Astrocyte of the spinal cord (primary cell): Measurements from ENCODE around the gene DPH7.

Source experiments
- DNase-seq: peaks from one replicate; pipeline ENCODE4 v3.0.0; 2011; ENCODE audit warnings: low read depth, low spot score
- H3K4me3 ChIP-seq: 2 replicates; pipeline ENCODE4 v1.5.1; 2011; ENCODE audit warnings: low read depth, mild to moderate bottlenecking, low read length, moderate library complexity
- CTCF ChIP-seq: IDR thresholded peaks from 2 replicates; pipeline ENCODE4 v1.5.1; 2012; ENCODE audit warnings: low read depth, mild to moderate bottlenecking, low read length, inconsistent platforms
- in situ Hi-C: cut with HindIII; loops from 2 replicates; pipeline ENCODE4 v1.10.0; 2017; ENCODE audit warnings: low sequenced_read_pairs

DPH7 gene

GRCh38 chr9:137580954-137581322 is 2.2 kb upstream of the DPH7 start:
- no peak for DNase-seq
- in situ Hi-C loops, result no loop called here
- H3K4me3 ChIP-seq, result no peak overlapping the region
- TF ChIP-seq CTCF, result no peak

GRCh38 chr9:137580209-137580953 is 1.7 kb upstream of the DPH7 start:
- no peak for DNase-seq
- H3K4me3 ChIP-seq, result no peak overlapping the region
- no peak for TF ChIP-seq CTCF
- in situ Hi-C loops, result no loop called here

- no peak for TF ChIP-seq CTCF
- in situ Hi-C loops, result no loop called here
- H3K4me3 ChIP-seq, result peak overlapping the region; percentile 42
- no peak for DNase-seq
Measured at GRCh38 chr9:137579259-137579604, 507 bp upstream of the DPH7 start.

- DNase-seq, result no peak
- H3K4me3 ChIP-seq, result no peak overlapping the region
- no peak for TF ChIP-seq CTCF
- in situ Hi-C loops, result no loop called here
Measured at GRCh38 chr9:137575716-137576411, 2.9 kb downstream of the DPH7 start.

GRCh38 chr9:137575364-137575715 is 3.4 kb downstream of the DPH7 start:
- H3K4me3 ChIP-seq, result no peak overlapping the region
- no peak for DNase-seq
- no peak for TF ChIP-seq CTCF
- in situ Hi-C loops, result no loop called here

GRCh38 chr9:137574192-137574591 is 4.5 kb downstream of the DPH7 start:
- in situ Hi-C loops, result no loop called here
- no peak for TF ChIP-seq CTCF
- H3K4me3 ChIP-seq, result no peak overlapping the region
- no peak for DNase-seq
